GM20000 (cell line): Measurements from ENCODE around the gene NOSIP.

Experiments
- DNase-seq: peaks from one replicate; pipeline ENCODE4 v3.0.0; 2012; ENCODE audit warnings: low spot score
- TF ChIP-seq, protein P1 (sequence below): IDR thresholded peaks from 2 replicates; pipeline ENCODE4 v1.5.1; 2012; ENCODE audit warnings: mild to moderate bottlenecking, control low read depth; ENCODE audit errors: extremely low read depth, missing control alignments

Gene NOSIP

DNA sequence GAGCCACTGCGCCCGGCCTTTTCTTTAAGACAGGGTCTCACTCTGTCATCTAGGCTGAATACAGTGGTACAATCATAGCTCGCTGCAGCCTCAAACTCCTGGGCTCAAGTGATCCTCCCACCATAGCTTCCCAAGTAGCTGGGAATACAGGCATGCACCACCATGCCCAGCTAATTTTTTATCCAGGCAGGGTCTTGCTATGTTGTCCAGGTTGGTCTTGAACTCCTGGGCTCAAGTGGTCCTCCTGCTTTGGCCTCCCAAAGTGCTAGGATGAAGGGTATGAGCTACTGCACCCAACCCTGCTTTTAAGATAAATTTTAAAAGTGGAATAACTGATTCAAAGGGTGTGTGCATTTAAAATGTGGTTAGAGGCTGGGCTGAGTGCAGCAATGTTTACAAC is 14.1 kb downstream of the NOSIP start:
- TF ChIP-seq, protein P1, sequence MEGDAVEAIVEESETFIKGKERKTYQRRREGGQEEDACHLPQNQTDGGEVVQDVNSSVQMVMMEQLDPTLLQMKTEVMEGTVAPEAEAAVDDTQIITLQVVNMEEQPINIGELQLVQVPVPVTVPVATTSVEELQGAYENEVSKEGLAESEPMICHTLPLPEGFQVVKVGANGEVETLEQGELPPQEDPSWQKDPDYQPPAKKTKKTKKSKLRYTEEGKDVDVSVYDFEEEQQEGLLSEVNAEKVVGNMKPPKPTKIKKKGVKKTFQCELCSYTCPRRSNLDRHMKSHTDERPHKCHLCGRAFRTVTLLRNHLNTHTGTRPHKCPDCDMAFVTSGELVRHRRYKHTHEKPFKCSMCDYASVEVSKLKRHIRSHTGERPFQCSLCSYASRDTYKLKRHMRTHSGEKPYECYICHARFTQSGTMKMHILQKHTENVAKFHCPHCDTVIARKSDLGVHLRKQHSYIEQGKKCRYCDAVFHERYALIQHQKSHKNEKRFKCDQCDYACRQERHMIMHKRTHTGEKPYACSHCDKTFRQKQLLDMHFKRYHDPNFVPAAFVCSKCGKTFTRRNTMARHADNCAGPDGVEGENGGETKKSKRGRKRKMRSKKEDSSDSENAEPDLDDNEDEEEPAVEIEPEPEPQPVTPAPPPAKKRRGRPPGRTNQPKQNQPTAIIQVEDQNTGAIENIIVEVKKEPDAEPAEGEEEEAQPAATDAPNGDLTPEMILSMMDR = no peak

DNA sequence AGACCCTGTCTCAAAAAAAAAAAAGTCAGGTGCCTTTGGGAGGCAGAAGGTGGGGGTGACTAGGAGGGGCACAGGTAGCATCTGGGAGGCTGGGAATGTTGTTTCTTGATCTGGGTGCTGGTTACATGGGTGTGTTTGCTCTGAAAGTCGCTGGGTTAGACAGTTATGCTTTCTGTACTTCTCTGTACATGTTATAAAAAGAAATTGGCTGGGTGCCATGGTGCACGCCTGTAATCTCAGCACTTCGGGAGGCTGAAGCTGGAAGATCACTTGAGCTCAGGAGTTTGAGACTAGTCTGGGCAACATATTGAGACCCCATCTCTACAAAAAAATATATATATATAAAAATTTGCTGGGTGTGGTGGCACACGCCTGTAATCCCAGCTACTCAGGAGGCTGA is 15.1 kb downstream of the NOSIP start:
- TF ChIP-seq, protein P1 = no peak

More for the DNA sequence above, 14.1 kb downstream of the NOSIP start:
- no peak for DNase-seq

DNA sequence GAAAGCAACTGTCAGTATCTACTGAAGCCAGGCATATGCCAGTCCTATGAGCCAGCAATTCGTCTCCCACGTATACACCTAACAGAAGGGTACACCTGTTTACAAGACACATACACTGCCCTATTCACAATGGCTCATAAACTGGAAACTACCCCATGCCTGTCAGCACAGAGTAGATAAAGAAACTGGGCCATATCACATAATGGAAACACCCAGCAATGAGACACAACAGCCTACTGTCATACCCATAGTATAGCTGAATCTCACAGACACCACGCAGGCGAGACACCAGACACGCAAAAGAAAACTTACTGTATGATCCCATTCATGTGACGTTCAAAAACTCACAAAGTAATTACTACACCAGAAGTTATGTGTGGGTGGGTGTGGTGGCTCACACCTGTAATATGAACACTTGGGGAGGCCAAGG is 15.7 kb downstream of the NOSIP start:
- DNase-seq = no peak
- TF ChIP-seq, protein P1 = no peak

More for the DNA sequence above, 15.1 kb downstream of the NOSIP start:
- no peak for DNase-seq

DNA sequence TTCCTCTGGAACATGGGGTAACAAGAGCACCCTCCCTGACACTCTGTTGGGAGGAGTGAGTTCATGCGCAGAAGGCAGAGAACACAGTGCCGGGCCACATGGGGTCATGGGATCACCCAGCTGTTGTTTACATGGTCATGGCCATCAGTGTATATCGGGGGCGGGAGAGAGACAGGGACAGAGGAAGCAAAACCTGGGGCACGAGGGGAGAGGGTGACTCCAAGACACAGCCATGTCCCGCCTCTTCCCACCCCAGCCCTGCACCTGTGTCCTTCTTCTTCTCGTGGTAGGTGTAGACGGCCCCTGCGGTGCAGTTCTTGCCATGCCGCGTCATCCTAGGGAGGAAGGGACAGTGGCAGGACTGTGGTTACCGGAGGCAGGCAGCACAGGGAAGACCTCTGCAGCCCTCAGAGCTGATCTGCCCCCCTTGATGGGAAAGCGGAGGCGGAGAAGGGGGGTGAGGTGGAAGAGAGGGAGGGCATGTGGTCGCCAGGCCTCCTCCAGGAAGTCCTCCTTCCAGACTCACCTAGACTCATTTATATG is 19.9 kb downstream of the NOSIP start:
- TF ChIP-seq, protein P1 = no peak
- DNase-seq = no peak

DNA sequence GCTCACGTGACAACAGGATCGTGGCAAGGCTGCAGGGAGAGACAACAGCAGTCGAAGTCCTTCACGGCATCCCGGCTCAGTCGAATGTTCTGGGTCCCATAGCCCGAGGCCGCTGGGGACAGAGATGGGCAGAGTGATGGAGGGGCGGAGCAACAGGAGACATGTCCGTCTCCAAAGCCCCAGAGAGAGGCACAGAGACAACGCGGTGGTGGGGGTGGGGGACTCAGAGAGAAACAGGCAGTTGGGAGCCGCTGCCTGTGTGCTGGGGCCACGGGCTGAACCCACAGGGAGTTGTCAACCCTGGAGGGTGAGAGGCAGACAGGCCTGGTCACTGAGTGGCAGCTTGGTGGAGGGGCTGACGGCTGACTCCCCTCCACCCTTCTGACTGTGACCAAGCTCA is 20.4 kb downstream of the NOSIP start:
- TF ChIP-seq, protein P1 = no peak
- DNase-seq = no peak

DNA sequence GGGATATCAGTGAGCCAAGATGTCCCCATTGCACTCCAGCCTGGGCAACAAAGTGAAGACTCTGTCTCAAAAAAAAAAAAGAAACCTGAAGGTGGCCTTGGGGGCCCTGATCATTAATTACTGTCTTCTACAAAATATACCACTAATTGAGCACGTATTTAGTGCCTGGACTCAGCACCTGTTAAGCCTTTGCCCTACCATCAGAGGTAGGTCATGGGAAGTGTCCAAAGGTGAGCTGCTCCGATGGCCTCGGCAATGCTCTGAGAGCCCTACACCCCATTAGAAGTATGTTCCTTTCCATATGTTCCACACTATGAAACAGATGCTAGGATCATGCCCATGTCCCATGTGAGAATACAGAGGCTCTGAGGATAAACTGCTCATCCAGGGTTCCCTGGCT is 20.9 kb downstream of the NOSIP start:
- no peak for DNase-seq
- TF ChIP-seq, protein P1 = no peak

DNA sequence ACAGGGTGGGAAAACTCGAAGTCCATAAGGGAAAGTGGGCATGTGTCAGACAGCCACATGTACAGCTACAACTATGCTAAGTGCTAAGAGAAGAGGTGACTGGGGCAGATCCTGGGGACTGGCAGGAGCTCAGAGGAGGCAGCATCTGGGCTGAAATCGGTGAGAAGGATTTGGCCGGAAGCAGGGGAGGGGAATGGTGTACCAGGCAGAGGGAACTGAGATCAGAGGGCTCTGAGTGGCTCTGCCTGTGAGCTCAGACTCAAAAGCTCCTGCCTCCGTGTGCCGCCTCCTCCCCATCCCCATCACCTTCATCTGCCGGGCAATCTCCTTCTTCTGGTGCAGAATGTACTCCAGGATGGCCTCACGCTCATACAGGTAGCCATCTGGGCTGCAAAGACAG is 21.8 kb downstream of the NOSIP start:
- DNase-seq = no peak
- TF ChIP-seq, protein P1 = no peak
